Colonic mucosa (tissue), 4 donors: ENCODE measurements around the gene POU5F2. TPM values are rescaled to one million over a fixed set of nuclear protein-coding genes. Genes with fewer than 3 reads are reported as not detected.

Experiments used
- DNase-seq: peaks from one replicate; pipeline ENCODE4 v3.0.0-alpha.2; 2020
- H3K27ac ChIP-seq: fragments of 200-600 bp; one replicate; pipeline ENCODE4 v1.8.0; 2021
- H3K27me3 ChIP-seq: fragments of 200-600 bp; one replicate; pipeline ENCODE4 v1.8.0; 2021
- H3K36me3 ChIP-seq: fragments of 200-600 bp; one replicate; pipeline ENCODE4 v1.8.0; 2021
- H3K4me1 ChIP-seq: fragments of 200-600 bp; one replicate; pipeline ENCODE4 v1.8.0; 2021; ENCODE audit warnings: mild to moderate bottlenecking
- H3K4me3 ChIP-seq: fragments of 200-600 bp; one replicate; pipeline ENCODE4 v1.8.0; 2021
- H3K9ac ChIP-seq, 2 donors: one replicate each; pipeline ENCODE4 v1.7.0; 2013; ENCODE audit warnings: control low read depth in 2 of 2, low read depth in 2 of 2, low read length in 2 of 2
- H3K9me3 ChIP-seq: fragments of 200-600 bp; one replicate; pipeline ENCODE4 v1.8.0; 2021
- CTCF ChIP-seq: fragments of 200-600 bp; IDR thresholded peaks from one replicate; pipeline ENCODE4 v1.8.0; 2022; ENCODE audit warnings: antibody characterized with exemption, mild to moderate bottlenecking
- intact Hi-C: fragments of 100-400 bp; cut with DNase I; formaldehyde crosslinking; loops from one replicate; pipeline ENCODE4 v1.14.1; 2022
- total RNA-seq, 2 donors: library from RNA; stranded (reverse); fragmentation: NEBNext Ultra II Directional in 1 of 2; extraction: Animal tissue kit (Norgen Biotek cat#: 25700) in 1 of 2; gene quantifications; one replicate each; pipeline ENCODE4 v1.2.1, GENCODE V29; 2021
- donor health status: healthy.
- donor health status: DM: no; HTN: no; CAD: no.
- donor health status: DM: no; HTN: no; CAD: no.

Gene POU5F2
- total RNA-seq, 2 donors from 2014 or later: 0.37 to 0.94 TPM

DNA sequence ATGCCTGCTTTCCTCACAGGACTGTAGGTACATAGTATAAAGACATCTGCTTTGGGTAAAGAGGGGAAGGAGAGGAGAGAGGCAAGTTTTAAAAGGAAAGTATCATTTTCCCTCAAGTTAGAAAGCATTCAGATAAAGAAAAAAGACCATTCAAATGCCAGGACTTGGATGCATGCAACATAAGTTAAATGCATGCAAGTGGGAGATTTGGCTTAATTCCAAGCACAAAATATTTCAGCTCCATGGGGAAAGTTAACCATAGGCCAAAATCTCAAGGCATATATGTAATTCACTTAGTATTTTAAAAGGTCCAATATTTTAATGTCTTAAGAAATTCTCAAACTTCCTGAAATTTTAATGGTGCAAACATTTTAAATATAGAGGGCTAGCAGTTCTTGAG is 36.4 kb downstream of the POU5F2 start:
- no peak for TF ChIP-seq CTCF
- no peaks in the 10 kb centered on the region for H3K36me3 ChIP-seq
- no peaks in the 10 kb centered on the region for H3K9me3 ChIP-seq
- intact Hi-C loops: no loop called here
- H3K4me1 ChIP-seq: no peaks in the 10 kb centered on the region
- H3K4me3 ChIP-seq: no peak overlapping the region
- no peak overlapping the region for H3K27ac ChIP-seq
- no peaks in the 10 kb centered on the region for H3K27me3 ChIP-seq
- H3K9ac ChIP-seq: no peak overlapping the region
- DNase-seq: no peak

DNA sequence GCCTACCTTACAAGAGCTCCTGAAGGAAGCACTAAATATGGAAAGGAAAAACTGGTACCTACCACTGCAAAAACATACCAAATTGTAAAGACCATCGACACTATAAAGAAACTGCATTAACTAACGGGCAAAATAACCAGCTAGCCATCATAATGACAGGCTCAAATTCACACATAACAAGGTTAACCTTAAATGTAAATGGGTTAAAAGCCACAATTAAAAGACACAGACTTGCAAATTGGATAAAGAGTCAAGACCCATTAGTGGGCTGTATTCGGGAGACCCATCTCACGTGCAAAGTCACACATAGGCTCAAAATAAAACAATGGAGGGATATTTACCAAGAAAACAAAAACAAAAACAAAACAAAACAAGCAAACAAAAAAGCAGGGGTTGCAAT is 49.4 kb downstream of the POU5F2 start:
- no peak overlapping the region for H3K27ac ChIP-seq

More for the DNA sequence above, 49.4 kb downstream of the POU5F2 start:
- Histone ChIP-seq H3K4me1 (no peaks in the 10 kb centered on the region), H3K9ac (no peak overlapping the region), H3K4me3 (no peak overlapping the region), H3K27me3 (no peaks in the 10 kb centered on the region), H3K36me3 (no peaks in the 10 kb centered on the region), H3K9me3 (no peaks in the 10 kb centered on the region)
- no peak for TF ChIP-seq CTCF
- intact Hi-C loops: no loop called here
- DNase-seq: no peak

Other genes with a start within 250 kb of the POU5F2 start
- gene NR2F1-AS1, start 160.4 kb downstream of the POU5F2 start, total RNA-seq: 1 to 10 TPM in 1 of 2 donors, under 1 TPM in 1; 0.69 to 2.4 TPM
- 1 to 10 TPM; 2.7 to 2.9 TPM for gene NR2F1, start 158.4 kb downstream of the POU5F2 start, total RNA-seq